Lower lobe of right lung (tissue), 2 donors: Measurements from ENCODE around the gene CDHR3. TPM values are rescaled to one million over a fixed set of nuclear protein-coding genes. Genes with fewer than 3 reads are reported as not detected.
A peak's percentile ranks its signal among the peaks of the same experiment; 100 is the strongest.

Source experiments
- ATAC-seq, 2 donors: fragments of 200-7000 bp; cut with Tn5 transposase; one replicate each; pipeline ENCODE4 v1.9.1; 2020 to 2022; ENCODE audit warnings: mild to moderate bottlenecking in 2 of 2, moderate library complexity in 2 of 2
- DNase-seq: peaks from one replicate; pipeline ENCODE4 v3.0.0-alpha.2; 2020
- H3K27ac ChIP-seq: fragments of 200-600 bp; one replicate; pipeline ENCODE4 v1.8.0; 2022
- H3K27me3 ChIP-seq: fragments of 200-600 bp; one replicate; pipeline ENCODE4 v1.8.0; 2022; ENCODE audit warnings: low read depth
- H3K36me3 ChIP-seq: fragments of 200-600 bp; one replicate; pipeline ENCODE4 v1.8.0; 2022; ENCODE audit warnings: mild to moderate bottlenecking
- H3K4me1 ChIP-seq: fragments of 200-600 bp; one replicate; pipeline ENCODE4 v1.8.0; 2022
- H3K4me3 ChIP-seq: fragments of 200-600 bp; one replicate; pipeline ENCODE4 v1.8.0; 2022; ENCODE audit warnings: mild to moderate bottlenecking
- H3K9me3 ChIP-seq: fragments of 200-600 bp; one replicate; pipeline ENCODE4 v1.8.0; 2022
- intact Hi-C: fragments of 100-400 bp; cut with DNase I; formaldehyde crosslinking; loops from one replicate; pipeline ENCODE4 v1.11.0; 2022
- total RNA-seq: library from RNA; stranded (reverse); fragmentation: NEBNext Ultra II Directional; extraction: Animal tissue kit (Norgen Biotek cat#: 25700); gene quantifications from one replicate; pipeline ENCODE4 v1.2.1, GENCODE V29; 2021
- TF ChIP-seq, protein P1 (sequence below): fragments of 200-600 bp; IDR thresholded peaks from one replicate; pipeline ENCODE4 v1.8.0; 2022; ENCODE audit warnings: antibody characterized with exemption, mild to moderate bottlenecking
- donor health status: DM: no; HTN: yes; CAD: no; lungs with severe emphysema.

CDHR3 gene
- total RNA-seq, 1 donor from 2014 or later = 28.7 TPM

DNA sequence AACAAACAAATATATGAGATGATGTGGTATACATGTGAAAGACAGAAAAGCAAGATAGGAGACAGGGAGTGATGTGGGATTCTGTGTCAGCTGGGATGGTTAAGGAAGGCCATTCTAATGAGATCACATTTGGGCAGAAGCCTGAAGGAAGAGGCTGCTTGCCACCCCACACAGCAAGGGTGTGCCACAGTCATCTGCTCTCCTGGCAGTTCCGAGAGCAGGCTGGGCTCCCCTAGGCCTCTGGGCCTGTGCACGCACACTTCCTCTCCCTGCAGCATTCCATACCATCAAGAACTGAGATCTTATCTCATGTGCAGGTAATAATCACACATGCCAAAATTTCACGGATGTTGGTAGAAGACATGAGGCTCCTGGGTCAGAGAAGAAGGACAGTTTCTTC, 105.9 kb downstream of the CDHR3 start:
- intact Hi-C loops = no loop called here
- ATAC-seq (no peak), DNase-seq (no peak)
- no peak overlapping the region for H3K4me3 ChIP-seq
- TF ChIP-seq, protein P1, sequence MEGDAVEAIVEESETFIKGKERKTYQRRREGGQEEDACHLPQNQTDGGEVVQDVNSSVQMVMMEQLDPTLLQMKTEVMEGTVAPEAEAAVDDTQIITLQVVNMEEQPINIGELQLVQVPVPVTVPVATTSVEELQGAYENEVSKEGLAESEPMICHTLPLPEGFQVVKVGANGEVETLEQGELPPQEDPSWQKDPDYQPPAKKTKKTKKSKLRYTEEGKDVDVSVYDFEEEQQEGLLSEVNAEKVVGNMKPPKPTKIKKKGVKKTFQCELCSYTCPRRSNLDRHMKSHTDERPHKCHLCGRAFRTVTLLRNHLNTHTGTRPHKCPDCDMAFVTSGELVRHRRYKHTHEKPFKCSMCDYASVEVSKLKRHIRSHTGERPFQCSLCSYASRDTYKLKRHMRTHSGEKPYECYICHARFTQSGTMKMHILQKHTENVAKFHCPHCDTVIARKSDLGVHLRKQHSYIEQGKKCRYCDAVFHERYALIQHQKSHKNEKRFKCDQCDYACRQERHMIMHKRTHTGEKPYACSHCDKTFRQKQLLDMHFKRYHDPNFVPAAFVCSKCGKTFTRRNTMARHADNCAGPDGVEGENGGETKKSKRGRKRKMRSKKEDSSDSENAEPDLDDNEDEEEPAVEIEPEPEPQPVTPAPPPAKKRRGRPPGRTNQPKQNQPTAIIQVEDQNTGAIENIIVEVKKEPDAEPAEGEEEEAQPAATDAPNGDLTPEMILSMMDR = no peak
- H3K4me1 ChIP-seq = peaks cover 56% of the 10 kb centered on the region
- no peaks in the 10 kb centered on the region for H3K9me3 ChIP-seq
- H3K27ac ChIP-seq = no peak overlapping the region
- H3K36me3 ChIP-seq = no peaks in the 10 kb centered on the region
- H3K27me3 ChIP-seq = no peaks in the 10 kb centered on the region

DNA sequence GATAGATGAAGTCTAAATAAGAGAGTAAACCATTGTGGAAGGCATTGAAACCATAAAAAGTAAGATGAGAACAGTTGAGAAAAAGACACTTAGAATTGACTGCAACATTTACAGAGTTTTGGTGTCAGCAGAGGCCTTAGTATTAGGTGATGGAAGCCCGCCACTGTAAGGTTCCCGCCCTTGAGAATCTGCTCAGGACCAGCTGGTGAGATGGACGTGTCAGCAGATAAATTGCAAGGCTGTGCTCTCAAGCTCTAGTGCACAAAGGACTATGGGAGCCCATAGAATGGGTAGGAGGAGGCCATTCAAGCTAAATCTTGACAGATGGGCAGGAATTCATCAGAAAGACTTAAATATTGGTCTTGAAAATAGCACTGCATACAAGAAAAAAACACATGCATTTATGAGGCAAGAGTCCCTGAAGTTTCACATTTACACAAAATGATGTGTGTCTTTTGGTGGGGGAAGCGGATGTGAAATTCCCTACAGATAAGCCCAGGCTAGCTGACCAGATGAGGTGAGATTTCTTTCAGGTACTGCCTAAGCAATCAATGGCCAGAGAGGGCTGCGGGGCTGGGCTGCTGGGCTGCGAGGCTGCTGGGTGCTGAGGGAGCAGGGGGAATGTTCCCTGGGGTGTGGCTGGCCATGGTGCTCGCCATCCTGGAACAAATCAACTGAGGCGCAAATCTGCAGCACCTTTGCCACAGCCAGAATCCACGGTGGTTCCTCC, 106.6 kb downstream of the CDHR3 start:
- intact Hi-C loops = no loop called here
- Histone ChIP-seq H3K36me3 (no peaks in the 10 kb centered on the region), H3K4me3 (no peak overlapping the region), H3K27me3 (no peaks in the 10 kb centered on the region), H3K9me3 (no peaks in the 10 kb centered on the region), H3K4me1 (peaks cover 51% of the 10 kb centered on the region), H3K27ac (no peak overlapping the region)
- ATAC-seq (no peak), DNase-seq (no peak)
- TF ChIP-seq, protein P1 = no peak

DNA sequence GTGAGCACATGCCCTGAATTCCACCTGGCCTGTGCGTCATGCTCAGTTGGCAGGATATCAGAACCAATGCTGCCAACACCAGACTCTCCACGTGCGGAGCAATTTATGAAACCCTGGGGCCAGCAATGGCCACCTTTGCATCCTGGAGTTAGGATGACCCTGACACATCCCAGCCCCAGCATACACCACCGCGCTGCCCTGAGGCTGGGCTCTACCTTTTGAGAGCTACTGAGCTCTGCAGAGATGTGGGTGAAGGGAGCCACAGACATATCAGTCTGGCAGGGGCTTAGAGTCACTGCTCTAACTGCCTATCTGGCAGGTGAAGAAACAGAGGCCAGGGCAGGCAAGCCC, 107.1 kb downstream of the CDHR3 start:
- peak; percentile 58 to 73 for ATAC-seq
- H3K4me1 ChIP-seq = peaks cover 46% of the 10 kb centered on the region
- DNase-seq = peak; percentile 65

DNA sequence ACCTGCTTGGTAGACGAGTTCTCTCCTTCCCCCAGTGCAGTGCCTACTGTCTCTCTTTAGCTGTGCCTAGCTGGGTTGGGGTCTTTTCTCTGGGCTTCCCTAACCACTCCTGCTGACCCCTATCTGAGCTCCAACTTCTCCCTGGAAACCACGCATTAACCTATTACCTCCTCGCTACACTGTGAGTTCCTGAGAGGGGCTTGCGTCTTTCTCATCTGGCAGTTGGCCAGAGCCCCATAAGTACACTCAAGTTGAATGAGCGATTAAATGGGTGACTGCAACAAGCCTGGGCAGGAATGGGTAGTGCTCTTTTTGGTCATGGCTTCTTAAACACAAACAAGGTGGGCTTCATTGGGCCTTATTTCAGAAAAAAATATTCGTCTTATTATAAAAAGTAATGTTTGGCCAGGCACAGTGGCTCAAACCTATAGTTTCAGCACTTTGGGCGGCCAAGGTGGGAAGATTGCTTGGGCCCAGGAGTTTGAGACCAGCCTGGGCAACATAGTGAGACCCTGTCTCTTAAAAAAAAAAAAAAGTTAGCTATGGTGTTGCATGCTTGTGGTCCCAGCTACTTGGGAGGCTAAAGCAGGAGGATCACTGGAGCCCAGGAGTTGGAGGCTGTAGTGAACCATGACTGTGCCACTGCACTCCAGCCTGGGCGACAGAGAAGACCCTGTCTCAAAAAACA, 107.6 kb downstream of the CDHR3 start:
- peak overlapping the region; percentile 80 for H3K27ac ChIP-seq
- intact Hi-C loops = no loop called here

More for the DNA sequence above, 107.1 kb downstream of the CDHR3 start:
- Histone ChIP-seq H3K9me3 (no peaks in the 10 kb centered on the region), H3K36me3 (no peaks in the 10 kb centered on the region), H3K27ac (no peak overlapping the region), H3K4me3 (no peak overlapping the region), H3K27me3 (no peaks in the 10 kb centered on the region)
- TF ChIP-seq, protein P1 = no peak
- intact Hi-C loops = no loop called here

DNA sequence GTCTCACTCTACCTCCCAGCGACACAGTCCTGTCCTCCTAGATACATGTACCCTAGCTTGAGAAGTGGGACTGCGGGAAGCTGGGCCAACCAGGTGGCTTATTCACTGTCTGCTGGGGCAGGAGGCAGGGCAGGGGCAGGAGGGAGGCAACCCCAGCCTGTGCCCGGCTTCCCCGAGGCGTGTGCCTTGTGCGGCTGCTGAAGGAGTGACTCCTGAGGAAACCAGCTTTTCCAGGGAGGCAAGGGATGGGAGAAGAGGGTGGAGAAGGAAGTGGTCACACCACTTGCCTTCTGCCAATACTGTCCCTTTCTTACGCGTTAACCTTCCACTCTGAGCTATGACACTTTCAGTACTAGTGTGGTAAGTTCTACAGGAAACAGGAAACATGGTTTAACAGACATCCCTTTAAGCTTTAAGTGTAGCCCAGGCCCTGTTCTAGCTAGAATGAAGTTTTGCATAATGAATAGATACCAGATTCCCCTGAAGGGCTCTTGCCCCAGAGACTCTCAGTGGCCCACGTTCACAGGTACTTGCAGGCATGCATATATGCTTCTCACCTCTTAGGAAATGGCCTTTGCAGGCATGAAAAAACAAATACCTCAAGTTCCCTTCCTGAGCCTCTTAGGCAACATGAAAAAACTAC, 108.4 kb downstream of the CDHR3 start:
- TF ChIP-seq, protein P1 = no peak
- Histone ChIP-seq H3K36me3 (no peaks in the 10 kb centered on the region), H3K27me3 (no peaks in the 10 kb centered on the region), H3K4me3 (no peak overlapping the region), H3K27ac (peak overlapping the region; percentile 80), H3K9me3 (no peaks in the 10 kb centered on the region), H3K4me1 (peaks cover 33% of the 10 kb centered on the region)
- ATAC-seq (peak; percentile 76 to 87), DNase-seq (peak; percentile 62)
- intact Hi-C loops = no loop called here

More for the DNA sequence above, 107.6 kb downstream of the CDHR3 start:
- no peaks in the 10 kb centered on the region for H3K27me3 ChIP-seq
- peaks cover 40% of the 10 kb centered on the region for H3K4me1 ChIP-seq
- H3K36me3 ChIP-seq = no peaks in the 10 kb centered on the region
- no peak overlapping the region for H3K4me3 ChIP-seq
- H3K9me3 ChIP-seq = no peaks in the 10 kb centered on the region
- no peak for DNase-seq
- ATAC-seq = peak in 1 of 2 donors; percentile 3
- TF ChIP-seq, protein P1 = no peak
